ENCODE measurements around the gene HAPLN1.

- TF ChIP-seq EP300 (IDR thresholded peaks at IDR 0.05) (no peak), CTCF (IDR thresholded peaks at IDR 0.05) (no peak), POLR2A (IDR thresholded peaks at IDR 0.05) (no peak)
These were observed 34.4 kb downstream of the HAPLN1 start for GRCh38 chr5:83686251-83686650.
